GM19099 (cell line): ENCODE data around the gene FGFR3.
A peak's percentile ranks its signal among the peaks of the same experiment; 100 is the strongest.

Experiments
- POLR2A ChIP-seq: IDR thresholded peaks from 3 replicates; pipeline ENCODE4 v1.6.1; 2011; ENCODE audit warnings: low read depth; ENCODE audit not compliant: insufficient read length; ENCODE audit errors: extremely low read depth

Gene FGFR3

GRCh38 chr4:1843852-1844251 is 50.8 kb downstream of the FGFR3 start:
- TF ChIP-seq POLR2A, result no peak

GRCh38 chr4:1846580-1846979 is 53.5 kb downstream of the FGFR3 start:
- TF ChIP-seq POLR2A, result no peak

- no peak for TF ChIP-seq POLR2A
Observed at GRCh38 chr4:1850276-1850675, 57.2 kb downstream of the FGFR3 start.

- no peak for TF ChIP-seq POLR2A
Observed at GRCh38 chr4:1851160-1851559, 58.1 kb downstream of the FGFR3 start.

GRCh38 chr4:1851575-1852410 is 58.7 kb downstream of the FGFR3 start:
- no peak for TF ChIP-seq POLR2A

GRCh38 chr4:1852904-1853623 is 60.0 kb downstream of the FGFR3 start:
- TF ChIP-seq POLR2A, result no peak

GRCh38 chr4:1854752-1855151 is 61.7 kb downstream of the FGFR3 start:
- no peak for TF ChIP-seq POLR2A

- TF ChIP-seq POLR2A, result no peak
Observed at GRCh38 chr4:1855333-1856070, 62.4 kb downstream of the FGFR3 start.

- TF ChIP-seq POLR2A, result peak; percentile 84
Observed at GRCh38 chr4:1856071-1856942, 63.2 kb downstream of the FGFR3 start, which contains the start of gene LETM1. Gene LETM1, minus strand, starts transcription at chr4:1856156. Its CDS starts 206 bp downstream, at chr4:1855950.

GRCh38 chr4:1856943-1857699 is 64.0 kb downstream of the FGFR3 start:
- no peak for TF ChIP-seq POLR2A

- TF ChIP-seq POLR2A, result no peak
Observed at GRCh38 chr4:1857931-1858330, 64.8 kb downstream of the FGFR3 start.
